Stimulated activated CD4-positive, alpha-beta T cell treated with anti-CD3 and anti-CD28 coated beads, Interleukin-2, amount 100 ng/mL, for 4 hours (primary cell): Measurements from ENCODE around the gene LRFN2.

Experiments used
- DNase-seq: peaks from one replicate; pipeline ENCODE4 v3.0.0-alpha.2; 2020; ENCODE audit warnings: low read depth

The LRFN2 gene

DNA sequence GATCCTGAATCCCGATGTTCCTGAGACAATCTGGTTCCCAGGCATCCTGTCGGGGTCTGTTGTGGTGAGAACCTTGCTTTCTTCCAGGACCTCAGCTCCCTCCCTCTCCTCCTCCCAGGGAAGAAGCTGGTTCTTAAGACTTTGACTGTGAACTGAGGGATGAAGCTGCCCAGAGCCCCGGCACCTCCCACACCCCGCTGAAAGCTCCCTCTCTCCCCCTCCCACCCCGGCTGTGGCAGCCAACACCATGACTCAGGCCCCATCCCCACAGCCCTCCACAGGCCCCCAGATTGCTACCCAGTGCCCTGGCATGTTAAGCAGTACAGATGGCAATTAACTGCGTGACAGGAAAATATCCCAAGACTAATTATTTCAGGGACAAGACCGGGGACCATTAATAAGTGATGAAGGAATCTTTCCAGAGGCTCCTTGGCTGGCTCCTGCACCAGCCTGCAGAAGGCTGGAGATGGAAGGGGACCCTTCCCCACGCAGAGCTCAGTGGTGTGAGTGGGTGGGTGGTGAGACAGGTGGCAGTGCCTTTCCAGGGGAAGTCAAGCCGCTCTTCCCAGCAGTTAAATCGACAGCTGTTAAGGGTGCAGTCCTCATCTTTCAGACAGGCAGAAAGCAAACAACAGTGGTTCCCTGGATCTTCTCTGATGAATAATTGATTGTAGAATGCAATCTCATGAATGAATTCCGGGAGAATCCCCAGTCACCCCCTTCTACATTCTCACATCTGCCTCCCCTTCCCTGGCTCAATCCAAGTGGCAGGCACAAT is 237.9 kb downstream of the LRFN2 start:
- no peak for DNase-seq

DNA sequence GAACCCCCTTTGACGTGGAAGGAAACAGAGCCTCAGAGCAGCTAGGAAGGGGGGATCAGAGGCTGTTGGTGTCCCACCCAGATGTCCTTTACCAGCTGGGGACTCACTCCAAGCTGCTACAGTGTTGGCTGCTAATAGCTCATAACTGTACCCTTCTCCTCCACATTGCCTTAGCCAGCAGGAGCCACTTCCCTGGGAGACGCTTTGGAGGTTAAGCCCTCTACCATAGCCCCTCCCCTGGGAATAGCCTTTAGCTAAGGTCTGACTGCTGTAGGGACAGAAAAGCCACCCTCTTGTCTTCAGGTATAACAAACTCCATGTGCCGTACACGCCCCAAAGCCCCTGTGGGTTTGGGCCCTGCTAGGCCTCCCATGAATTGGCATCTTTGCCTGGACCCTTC is 238.6 kb downstream of the LRFN2 start:
- no peak for DNase-seq

DNA sequence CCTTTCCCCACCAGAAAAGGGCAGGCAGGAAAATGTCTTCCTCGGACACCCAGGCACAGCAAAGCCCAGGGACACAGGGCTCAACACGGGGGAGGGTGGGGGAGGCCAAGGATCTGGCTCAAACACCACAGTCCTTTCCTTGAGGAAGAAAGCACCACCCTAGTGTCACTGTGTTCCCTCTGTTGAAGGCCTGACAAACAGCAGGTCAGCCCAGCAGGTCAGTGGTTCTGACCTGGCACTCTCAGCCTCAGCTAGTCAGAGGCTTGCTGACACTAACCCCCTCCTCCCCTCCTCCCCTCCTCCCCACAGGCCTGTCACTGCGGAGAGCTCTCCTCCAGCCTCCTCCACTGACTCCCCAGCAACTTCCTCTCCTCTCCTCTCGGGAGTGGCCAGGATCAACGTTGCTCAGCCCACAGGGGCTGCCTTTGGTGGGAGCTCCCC is 239.6 kb downstream of the LRFN2 start:
- DNase-seq, result no peak

DNA sequence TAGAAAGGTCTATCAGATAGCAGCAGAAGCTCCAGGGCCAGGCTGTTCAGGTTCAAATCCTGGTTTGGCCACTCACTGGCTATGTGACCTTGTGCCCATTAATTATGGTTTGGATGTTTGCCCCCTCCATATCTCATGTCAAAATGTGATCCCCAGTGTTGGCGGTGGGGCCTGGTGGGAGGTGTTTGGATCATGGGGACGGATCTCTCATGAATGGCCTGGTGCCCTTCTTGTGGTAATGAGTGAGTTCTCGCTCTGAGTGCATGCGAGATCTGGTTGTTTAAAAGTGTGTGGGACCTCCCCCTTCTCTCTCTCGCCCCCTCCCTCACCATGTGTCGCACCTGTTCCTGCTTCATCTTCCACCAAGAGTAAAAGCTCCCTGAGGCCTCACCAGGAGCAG is 240.9 kb downstream of the LRFN2 start:
- no peak for DNase-seq

DNA sequence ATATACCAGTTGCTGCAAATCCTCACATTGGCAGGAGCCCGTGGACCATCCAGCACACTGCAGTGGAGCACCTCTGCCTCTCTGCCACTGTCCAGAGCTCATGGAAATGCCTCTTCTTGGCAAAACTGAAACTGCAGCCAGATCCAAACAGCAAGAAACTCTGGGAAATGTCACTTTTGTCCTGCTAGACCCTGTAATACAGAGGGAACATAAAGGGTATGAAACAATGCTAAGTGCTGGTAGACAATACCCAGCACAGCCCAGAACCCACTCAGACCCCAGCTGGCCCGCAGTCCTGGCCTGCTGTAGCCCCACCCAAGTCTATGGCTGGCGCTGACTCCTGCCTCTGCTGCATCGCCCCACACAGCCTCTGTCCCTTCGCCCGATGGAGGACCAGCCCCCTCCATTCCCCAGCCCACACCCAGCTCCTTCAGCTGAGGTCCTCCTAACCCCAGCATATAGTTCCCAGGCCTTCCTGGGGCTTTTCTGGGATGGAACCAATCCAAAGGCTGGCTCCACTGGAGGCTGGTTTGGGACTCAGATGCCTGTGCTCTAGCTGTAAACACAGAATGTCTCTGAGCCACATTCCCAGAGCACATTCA is 242.5 kb downstream of the LRFN2 start:
- no peak for DNase-seq

DNA sequence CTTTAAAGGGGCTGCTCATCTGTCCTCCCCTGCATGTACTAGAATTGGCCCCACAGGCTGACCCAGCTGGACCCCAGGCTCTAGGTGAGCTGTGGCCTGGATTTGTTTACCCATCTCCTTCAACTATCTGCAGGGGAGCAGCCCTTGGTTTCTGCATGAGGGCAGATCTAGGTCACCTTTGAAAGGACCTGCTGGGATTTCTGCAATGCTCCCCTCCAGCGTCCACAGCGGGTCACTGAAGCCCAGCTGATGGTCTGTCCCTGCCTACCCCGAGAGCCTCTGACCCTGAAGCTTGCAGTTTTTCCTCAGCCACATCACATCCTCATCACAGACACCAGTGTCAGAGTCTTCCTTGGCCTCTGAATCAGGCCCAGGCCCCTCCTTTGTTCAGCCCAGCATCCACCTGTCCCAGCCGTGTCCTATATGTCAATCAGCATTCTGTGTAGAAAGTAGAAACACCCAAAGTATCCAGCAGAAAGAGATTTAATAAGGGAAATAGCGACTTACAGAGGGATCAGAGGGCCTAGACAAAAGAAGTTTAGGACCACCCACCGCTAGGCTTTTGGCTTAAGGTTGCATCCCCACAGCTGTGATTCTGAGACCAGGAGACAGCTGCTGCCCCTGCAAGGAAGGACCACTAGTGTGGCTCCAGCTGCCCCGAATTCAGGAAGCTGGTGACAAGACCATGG is 243.1 kb downstream of the LRFN2 start:
- DNase-seq, result no peak

DNA sequence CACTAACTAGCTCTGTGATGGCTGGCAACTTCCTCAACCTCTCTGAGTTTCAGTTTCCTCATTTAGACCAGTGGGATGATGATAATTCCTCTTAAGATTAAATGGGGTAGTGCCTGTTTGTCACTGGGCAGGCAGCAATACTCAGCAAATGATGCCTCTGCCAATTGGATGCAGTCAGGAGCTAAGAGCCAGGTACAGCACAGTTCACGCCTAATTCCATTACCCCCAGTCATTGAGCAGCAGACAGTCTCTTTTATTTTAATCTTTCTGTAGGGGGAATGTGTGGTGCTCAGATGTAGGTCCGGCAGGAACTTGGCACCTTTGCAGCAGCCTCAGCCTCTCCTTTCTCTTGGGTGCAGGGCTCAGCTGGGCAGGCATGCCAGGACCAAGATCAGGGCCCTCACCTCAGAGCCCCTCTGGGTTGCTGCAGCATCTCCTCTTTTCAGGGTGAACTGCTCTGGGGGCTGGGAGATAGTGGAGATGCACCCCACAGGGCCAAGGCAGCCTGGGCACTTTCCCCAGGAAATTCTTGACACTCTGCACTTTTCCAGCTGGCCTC is 243.8 kb downstream of the LRFN2 start:
- no peak for DNase-seq

DNA sequence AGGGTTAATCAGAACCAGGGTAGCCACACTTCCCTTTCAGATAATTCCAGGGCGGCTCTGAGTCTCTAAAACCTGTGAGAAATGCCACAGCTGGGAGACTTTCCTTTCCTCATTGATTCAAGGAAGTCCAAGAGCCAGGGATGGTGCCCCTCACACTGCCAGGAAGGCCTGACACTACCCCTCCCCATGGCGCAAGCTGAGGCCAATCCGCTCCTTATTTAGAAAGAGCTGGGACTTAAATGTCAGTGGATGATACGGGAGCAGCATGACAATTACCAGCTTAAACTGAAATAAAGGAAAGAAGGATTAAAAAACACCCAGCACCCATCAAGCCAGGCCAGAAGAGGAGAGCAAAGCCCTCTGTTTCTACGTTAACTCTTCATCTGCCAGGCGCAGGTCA is 244.4 kb downstream of the LRFN2 start:
- no peak for DNase-seq

DNA sequence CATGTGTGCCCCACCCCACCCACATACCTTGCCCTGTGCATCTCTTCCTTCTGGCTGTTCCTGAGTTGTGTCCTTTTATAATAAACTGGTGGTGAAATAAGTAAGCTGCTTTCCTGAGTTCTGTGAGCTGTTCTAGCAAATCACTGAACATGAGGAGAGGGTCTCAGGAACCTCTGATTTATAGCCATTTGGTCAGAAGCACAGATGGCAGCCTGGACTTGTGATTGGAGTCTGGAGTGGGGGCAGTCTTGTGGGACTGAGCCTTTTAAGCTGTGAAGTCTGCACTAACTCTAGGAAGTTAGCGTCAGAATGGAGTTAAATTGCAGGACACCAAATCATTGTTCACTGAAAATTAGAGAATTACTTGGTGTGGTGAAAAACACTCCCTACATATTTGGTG is 245.4 kb downstream of the LRFN2 start:
- no peak for DNase-seq
